ENCODE measurements around the gene SIRT5. TPM values are rescaled to one million over a fixed set of nuclear protein-coding genes. Genes with fewer than 3 reads are reported as not detected.

The SIRT5 gene
- total and polyA plus RNA-seq, 12 donors, result 10.8 to 60.1 (median 46.2) TPM

- ATAC-seq (no peak), DNase-seq (no peak)
- no peaks in the 10 kb centered on the region for H3K4me1 ChIP-seq
- intact Hi-C loops (cut with DNase I), result no loop called here
- no peaks in the 10 kb centered on the region for H3K9me3 ChIP-seq
- H3K27ac ChIP-seq, result no peak overlapping the region
- WGBS, 2 donors, result 90 to 92% methylated on average over 4 of the region's 4 CpGs
- no peak overlapping the region for H3K4me3 ChIP-seq
- TF ChIP-seq, protein P1, sequence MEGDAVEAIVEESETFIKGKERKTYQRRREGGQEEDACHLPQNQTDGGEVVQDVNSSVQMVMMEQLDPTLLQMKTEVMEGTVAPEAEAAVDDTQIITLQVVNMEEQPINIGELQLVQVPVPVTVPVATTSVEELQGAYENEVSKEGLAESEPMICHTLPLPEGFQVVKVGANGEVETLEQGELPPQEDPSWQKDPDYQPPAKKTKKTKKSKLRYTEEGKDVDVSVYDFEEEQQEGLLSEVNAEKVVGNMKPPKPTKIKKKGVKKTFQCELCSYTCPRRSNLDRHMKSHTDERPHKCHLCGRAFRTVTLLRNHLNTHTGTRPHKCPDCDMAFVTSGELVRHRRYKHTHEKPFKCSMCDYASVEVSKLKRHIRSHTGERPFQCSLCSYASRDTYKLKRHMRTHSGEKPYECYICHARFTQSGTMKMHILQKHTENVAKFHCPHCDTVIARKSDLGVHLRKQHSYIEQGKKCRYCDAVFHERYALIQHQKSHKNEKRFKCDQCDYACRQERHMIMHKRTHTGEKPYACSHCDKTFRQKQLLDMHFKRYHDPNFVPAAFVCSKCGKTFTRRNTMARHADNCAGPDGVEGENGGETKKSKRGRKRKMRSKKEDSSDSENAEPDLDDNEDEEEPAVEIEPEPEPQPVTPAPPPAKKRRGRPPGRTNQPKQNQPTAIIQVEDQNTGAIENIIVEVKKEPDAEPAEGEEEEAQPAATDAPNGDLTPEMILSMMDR (IDR thresholded peaks at IDR 0.05), result no peak
- H3K36me3 ChIP-seq, result peaks cover 0 to 100% (median 80%) of the 10 kb centered on the region in 9 donors
- no peaks in the 10 kb centered on the region for H3K27me3 ChIP-seq
Observed at GRCh38 chr6:13597073-13597472, 22.7 kb downstream of the SIRT5 start.

GRCh38 chr6:13600036-13600435 lies 25.6 kb downstream of the SIRT5 start:
- H3K27ac ChIP-seq, result no peak overlapping the region
- TF ChIP-seq, protein P1 (IDR thresholded peaks at IDR 0.05), result no peak
- no peak overlapping the region for H3K4me3 ChIP-seq
- no peaks in the 10 kb centered on the region for H3K9me3 ChIP-seq
- H3K36me3 ChIP-seq, result peaks cover 0 to 100% (median 66%) of the 10 kb centered on the region in 9 donors
- ATAC-seq, result no peak
- intact Hi-C loops (cut with DNase I), result no loop called here
- DNase-seq, result no peak
- H3K4me1 ChIP-seq, result no peaks in the 10 kb centered on the region
- WGBS, 2 donors, result 97% methylated on average over 6 of the region's 6 CpGs
- no peaks in the 10 kb centered on the region for H3K27me3 ChIP-seq

DNA sequence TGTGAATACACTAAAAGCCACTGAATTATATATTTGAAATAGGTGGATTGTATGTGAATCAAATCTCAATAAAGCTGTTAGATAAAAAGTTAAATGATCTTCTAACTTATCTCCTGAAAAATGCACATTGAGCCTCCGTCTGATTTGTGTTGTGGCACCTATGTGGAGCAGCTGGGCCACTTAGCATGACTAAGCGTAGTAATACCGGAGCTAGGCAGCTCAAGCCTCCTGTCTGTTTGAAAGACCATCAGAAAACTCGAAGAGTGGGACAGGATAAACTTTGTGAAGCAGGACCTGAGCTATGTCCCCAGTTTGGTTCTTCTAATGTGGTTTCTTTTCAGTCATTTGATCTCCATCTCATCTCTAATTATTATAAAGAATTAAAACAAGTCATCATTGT lies 29.7 kb downstream of the SIRT5 start:
- TF ChIP-seq, protein P1 (IDR thresholded peaks at IDR 0.05), result no peak
- Histone ChIP-seq H3K9me3 (no peaks in the 10 kb centered on the region), H3K4me1 (no peaks in the 10 kb centered on the region), H3K36me3 (peaks cover 0 to 90% (median 40%) of the 10 kb centered on the region in 9 donors), H3K27me3 (no peaks in the 10 kb centered on the region), H3K4me3 (no peak overlapping the region), H3K27ac (no peak overlapping the region)
- WGBS, 2 donors, result 92% methylated on average over 4 of the region's 4 CpGs
- ATAC-seq (no peak), DNase-seq (no peak)
- intact Hi-C loops (cut with DNase I), result no loop called here

DNA sequence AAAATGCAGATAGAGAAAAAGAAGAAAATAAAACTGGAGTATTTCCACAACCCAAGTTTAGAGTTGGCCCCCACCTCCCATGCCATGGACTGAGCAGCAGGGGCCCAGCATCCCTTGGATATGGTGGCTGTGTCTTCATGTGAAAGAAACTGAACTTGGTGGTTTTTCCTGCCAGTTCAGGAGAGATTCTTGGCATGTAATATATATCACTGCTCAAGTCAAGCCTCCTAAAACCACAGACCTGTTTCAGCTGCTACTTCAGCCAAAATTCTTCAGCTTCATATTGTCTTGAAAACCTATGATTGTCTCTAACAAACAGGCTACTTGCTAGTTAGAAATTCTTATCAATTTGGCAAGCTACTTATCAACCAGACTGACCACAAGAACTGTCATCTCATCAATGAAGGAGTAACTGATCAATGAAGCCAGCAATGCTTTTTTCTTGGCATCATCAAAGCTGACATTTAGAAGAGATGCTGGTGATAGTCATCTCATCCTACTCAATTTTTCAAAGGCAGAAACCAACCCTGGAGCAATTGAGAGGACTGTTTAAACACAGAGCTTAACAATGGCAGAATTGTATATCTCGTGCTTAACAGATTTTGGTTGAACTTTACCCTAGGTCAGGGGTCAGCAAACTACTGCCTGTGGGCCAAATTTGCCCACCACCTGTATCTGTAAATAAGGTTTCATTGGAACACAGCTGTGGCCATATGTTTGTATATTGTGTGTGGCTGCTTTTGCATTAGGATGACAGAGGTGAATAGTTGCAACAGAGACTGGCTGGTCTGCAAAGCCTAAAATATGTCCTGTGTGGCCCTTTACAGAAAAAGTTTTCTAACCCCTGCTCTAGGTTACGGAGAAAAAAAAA lies 30.4 kb downstream of the SIRT5 start:
- DNase-seq (no peak), ATAC-seq (no peak)
- Histone ChIP-seq H3K27me3 (no peaks in the 10 kb centered on the region), H3K36me3 (peaks cover 0 to 84% (median 39%) of the 10 kb centered on the region in 9 donors), H3K9me3 (no peaks in the 10 kb centered on the region), H3K4me3 (no peak overlapping the region), H3K27ac (no peak overlapping the region), H3K4me1 (peaks cover 0 to 2% (median 0%) of the 10 kb centered on the region in 9 donors)
- TF ChIP-seq, protein P1 (IDR thresholded peaks at IDR 0.05), result no peak
- intact Hi-C loops (cut with DNase I), result no loop called here
- WGBS, 2 donors, result 89 to 93% methylated on average over 2 of the region's 2 CpGs
